K562 (cell line): Measurements from ENCODE around the gene ATP5F1D. TPM values are rescaled to one million over a fixed set of nuclear protein-coding genes. Genes with fewer than 3 reads are reported as not detected.
A peak's percentile ranks its signal among the peaks of the same experiment; 100 is the strongest.

Experiments
- CEBPG ChIP-seq, 3 experiments: fragments of 200-800 bp in 1 of 3; sonication (Bioruptor generic) in 1 of 3; sonication (generic) in 1 of 3; formaldehyde crosslinking in 1 of 3; IDR thresholded peaks in 2 of 3; conservative IDR thresholded peaks in 1 of 3; 2 replicates each; pipeline versions ENCODE4 v1.6.1 to v1.8.0; 2016 to 2022; ENCODE audit warnings: missing compliant biosample characterization in 2 of 3, missing genetic modification characterization in 2 of 3, mild to moderate bottlenecking in 1 of 3, missing genetic modification reagents in 1 of 3
- KLF16 ChIP-seq: IDR thresholded peaks from 2 replicates; pipeline ENCODE4 v1.6.1; 2016; ENCODE audit warnings: antibody characterized with exemption
- MTA1 ChIP-seq: fragments of 450-650 bp; IDR thresholded peaks from 2 replicates; pipeline ENCODE4 v1.6.1; 2017; ENCODE audit warnings: borderline replicate concordance
- NONO ChIP-seq, 2 experiments: fragments of 200-400 bp in 1 of 2; fragments of 450-650 bp in 1 of 2; formaldehyde crosslinking in 1 of 2; IDR thresholded peaks; 2 replicates each; pipeline ENCODE4 v1.6.1; 2017; ENCODE audit warnings: low read depth in 2 of 2, mild to moderate bottlenecking in 2 of 2, moderate library complexity in 2 of 2, low read length in 1 of 2
- POLR2A ChIP-seq: fragments of 450-650 bp; conservative IDR thresholded peaks from 2 replicates; pipeline ENCODE4 v1.6.1; 2016
- SIN3A ChIP-seq, 2 experiments: fragments of 150-350 bp in 1 of 2; IDR thresholded peaks; 2 replicates each; pipeline ENCODE4 v1.6.1; 2011 to 2016; ENCODE audit warnings: borderline replicate concordance in 2 of 2, low read depth in 2 of 2, low read length in 2 of 2, mild to moderate bottlenecking in 2 of 2, moderate library complexity in 2 of 2; ENCODE audit not compliant: control insufficient read depth in 1 of 2
- SMARCE1 ChIP-seq: fragments of 450-650 bp; IDR thresholded peaks from 2 replicates; pipeline ENCODE4 v1.7.1; 2016; ENCODE audit warnings: mild to moderate bottlenecking
- ZEB2 ChIP-seq: fragments of 450-650 bp; IDR thresholded peaks from 2 replicates; pipeline ENCODE4 v1.6.1; 2016
- polyA plus RNA-seq, 8 experiments: library from polyadenylated mRNA; depleted of rRNA in 4 of 8; stranded (reverse) in 5 of 8; unstranded in 3 of 8; fragments of >200 nt; fragmentation: Nextera tagmentation in 2 of 8; fragmentation: Illumina TruSeq in 1 of 8; extraction: Ambion mirVana in 2 of 8; extraction: Trizol in 1 of 8; gene quantifications; 2 replicates each; pipeline versions ENCODE4 v1.2.1 to v1.2.3, GENCODE V29; 2011 to 2014; ENCODE audit warnings: inconsistent platforms in 1 of 8, missing spikeins in 1 of 8
- total RNA-seq, 7 experiments: library from RNA; depleted of rRNA in 6 of 7; stranded (reverse); fragments of >200 nt in 6 of 7; fragmentation: Illumina TruSeq in 2 of 7; extraction: Trizol in 2 of 7; gene quantifications; 2 replicates each; pipeline versions ENCODE4 v1.2.1 to v1.2.3, GENCODE V29; 2011 to 2021; ENCODE audit warnings: low replicate concordance in 1 of 7
- TF ChIP-seq, protein P1 (sequence below): fragments of 450-650 bp; IDR thresholded peaks from 2 replicates; pipeline ENCODE4 v1.6.1; 2018; ENCODE audit not compliant: partially characterized antibody
- TF ChIP-seq, protein P2 (sequence below), 3 experiments: IDR thresholded peaks in 2 of 3; conservative IDR thresholded peaks in 1 of 3; 2 replicates each; pipeline ENCODE4 v1.5.1; 2011 to 2012; ENCODE audit warnings: low read length in 3 of 3, mild to moderate bottlenecking in 3 of 3, control low read depth in 2 of 3, improper control_type of control experiment in 1 of 3, inconsistent platforms in 1 of 3, low read depth in 1 of 3, mixed read lengths in 1 of 3, moderate library complexity in 1 of 3; ENCODE audit not compliant: insufficient read depth in 2 of 3
- TF ChIP-seq, protein P3 (sequence below): sonication (generic); formaldehyde crosslinking; IDR thresholded peaks from 2 replicates; pipeline ENCODE4 v1.8.1; 2022; ENCODE audit warnings: missing genetic modification reagents
- TF ChIP-seq, protein P4 (sequence below): sonication (generic); formaldehyde crosslinking; IDR thresholded peaks from 2 replicates; pipeline ENCODE4 v1.8.0; 2023; ENCODE audit warnings: mild to moderate bottlenecking, missing genetic modification reagents
- TF ChIP-seq, protein P5 (sequence below), 2 experiments: fragments of 250-450 bp in 1 of 2; fragments of 450-650 bp in 1 of 2; sonication (Bioruptor Pico) in 1 of 2; IDR thresholded peaks; 2 replicates each; pipeline versions ENCODE4 v1.6.1 to v1.8.0; 2016 to 2021; ENCODE audit warnings: mild to moderate bottlenecking in 2 of 2, moderate library complexity in 2 of 2, missing compliant biosample characterization in 1 of 2, missing genetic modification characterization in 1 of 2

The ATP5F1D gene
- total and polyA plus RNA-seq, 9 of the 15 experiments (the other 6 are each of a cell fraction or from before 2014, with no cell fraction given), result 3.9 to 409 (median 36.8) TPM

DNA sequence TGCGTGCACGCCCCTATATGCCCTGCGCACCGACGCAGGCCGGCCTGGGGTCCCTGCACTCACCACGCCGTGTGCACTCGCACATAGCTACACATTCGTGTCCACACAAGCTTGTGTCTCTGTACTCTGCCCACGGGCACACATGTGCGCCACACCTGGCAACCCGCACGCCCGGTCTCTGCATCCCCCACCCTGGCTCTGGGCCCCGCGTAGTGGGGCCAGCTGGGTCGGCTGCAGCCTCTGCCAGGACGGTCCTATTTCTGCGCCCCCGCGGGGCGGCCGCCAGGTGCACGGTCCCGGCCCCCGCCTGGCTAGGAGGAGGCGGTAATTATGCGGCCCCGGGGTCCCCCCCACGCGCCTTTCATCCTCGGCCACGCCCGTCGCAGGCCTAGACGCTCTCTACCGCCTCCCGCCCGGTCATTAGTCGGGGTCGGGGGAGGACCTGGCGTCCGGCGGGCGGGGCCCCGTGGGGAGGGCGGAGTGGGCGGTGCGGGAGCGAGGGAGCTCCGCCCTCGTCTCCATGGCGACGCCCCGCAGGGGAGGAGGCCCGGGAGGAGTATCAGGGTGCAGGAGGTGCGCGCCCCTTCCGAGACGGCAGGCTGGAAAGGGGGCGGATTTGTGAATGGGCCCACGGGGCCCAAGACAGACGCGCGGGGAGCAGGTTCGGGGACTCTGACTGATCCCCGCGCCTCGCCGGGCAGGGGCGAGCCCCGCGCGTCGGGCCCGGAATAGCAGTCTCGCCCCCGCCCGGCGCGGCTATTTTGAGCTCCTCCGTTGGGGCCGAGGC lies 24.8 kb downstream of the ATP5F1D start (continued):
- TF ChIP-seq, protein P1, sequence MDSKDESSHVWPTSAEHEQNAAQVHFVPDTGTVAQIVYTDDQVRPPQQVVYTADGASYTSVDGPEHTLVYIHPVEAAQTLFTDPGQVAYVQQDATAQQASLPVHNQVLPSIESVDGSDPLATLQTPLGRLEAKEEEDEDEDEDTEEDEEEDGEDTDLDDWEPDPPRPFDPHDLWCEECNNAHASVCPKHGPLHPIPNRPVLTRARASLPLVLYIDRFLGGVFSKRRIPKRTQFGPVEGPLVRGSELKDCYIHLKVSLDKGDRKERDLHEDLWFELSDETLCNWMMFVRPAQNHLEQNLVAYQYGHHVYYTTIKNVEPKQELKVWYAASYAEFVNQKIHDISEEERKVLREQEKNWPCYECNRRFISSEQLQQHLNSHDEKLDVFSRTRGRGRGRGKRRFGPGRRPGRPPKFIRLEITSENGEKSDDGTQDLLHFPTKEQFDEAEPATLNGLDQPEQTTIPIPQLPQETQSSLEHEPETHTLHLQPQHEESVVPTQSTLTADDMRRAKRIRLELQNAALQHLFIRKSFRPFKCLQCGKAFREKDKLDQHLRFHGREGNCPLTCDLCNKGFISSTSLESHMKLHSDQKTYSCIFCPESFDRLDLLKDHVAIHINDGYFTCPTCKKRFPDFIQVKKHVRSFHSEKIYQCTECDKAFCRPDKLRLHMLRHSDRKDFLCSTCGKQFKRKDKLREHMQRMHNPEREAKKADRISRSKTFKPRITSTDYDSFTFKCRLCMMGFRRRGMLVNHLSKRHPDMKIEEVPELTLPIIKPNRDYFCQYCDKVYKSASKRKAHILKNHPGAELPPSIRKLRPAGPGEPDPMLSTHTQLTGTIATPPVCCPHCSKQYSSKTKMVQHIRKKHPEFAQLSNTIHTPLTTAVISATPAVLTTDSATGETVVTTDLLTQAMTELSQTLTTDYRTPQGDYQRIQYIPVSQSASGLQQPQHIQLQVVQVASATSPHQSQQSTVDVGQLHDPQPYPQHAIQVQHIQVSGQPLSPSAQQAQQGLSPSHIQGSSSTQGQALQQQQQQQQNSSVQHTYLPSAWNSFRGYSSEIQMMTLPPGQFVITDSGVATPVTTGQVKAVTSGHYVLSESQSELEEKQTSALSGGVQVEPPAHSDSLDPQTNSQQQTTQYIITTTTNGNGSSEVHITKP, result peak; percentile 84
- TF ChIP-seq, protein P2, sequence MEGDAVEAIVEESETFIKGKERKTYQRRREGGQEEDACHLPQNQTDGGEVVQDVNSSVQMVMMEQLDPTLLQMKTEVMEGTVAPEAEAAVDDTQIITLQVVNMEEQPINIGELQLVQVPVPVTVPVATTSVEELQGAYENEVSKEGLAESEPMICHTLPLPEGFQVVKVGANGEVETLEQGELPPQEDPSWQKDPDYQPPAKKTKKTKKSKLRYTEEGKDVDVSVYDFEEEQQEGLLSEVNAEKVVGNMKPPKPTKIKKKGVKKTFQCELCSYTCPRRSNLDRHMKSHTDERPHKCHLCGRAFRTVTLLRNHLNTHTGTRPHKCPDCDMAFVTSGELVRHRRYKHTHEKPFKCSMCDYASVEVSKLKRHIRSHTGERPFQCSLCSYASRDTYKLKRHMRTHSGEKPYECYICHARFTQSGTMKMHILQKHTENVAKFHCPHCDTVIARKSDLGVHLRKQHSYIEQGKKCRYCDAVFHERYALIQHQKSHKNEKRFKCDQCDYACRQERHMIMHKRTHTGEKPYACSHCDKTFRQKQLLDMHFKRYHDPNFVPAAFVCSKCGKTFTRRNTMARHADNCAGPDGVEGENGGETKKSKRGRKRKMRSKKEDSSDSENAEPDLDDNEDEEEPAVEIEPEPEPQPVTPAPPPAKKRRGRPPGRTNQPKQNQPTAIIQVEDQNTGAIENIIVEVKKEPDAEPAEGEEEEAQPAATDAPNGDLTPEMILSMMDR (IDR thresholded peaks at IDR 0.05 in 2 of 3, conservative IDR thresholded peaks at IDR 0.05 in 1 of 3; ENCODE audit: insufficient read depth in 2 of 3, low read depth in 1 of 3, low read length in 3 of 3), result peak in 1 of 3 experiments; percentile 10; a peak in 1 of 6 replicates
- TF ChIP-seq POLR2A, result 0 out of 2 replicates have a peak, but pooled peaks have one; percentile 31
- peak; percentile 72; the same call in 1 of the 2 replicates for TF ChIP-seq ZEB2
- TF ChIP-seq, protein P3, sequence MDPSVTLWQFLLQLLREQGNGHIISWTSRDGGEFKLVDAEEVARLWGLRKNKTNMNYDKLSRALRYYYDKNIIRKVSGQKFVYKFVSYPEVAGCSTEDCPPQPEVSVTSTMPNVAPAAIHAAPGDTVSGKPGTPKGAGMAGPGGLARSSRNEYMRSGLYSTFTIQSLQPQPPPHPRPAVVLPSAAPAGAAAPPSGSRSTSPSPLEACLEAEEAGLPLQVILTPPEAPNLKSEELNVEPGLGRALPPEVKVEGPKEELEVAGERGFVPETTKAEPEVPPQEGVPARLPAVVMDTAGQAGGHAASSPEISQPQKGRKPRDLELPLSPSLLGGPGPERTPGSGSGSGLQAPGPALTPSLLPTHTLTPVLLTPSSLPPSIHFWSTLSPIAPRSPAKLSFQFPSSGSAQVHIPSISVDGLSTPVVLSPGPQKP (CRISPR knock-in tag), result no peak
- TF ChIP-seq, protein P4, sequence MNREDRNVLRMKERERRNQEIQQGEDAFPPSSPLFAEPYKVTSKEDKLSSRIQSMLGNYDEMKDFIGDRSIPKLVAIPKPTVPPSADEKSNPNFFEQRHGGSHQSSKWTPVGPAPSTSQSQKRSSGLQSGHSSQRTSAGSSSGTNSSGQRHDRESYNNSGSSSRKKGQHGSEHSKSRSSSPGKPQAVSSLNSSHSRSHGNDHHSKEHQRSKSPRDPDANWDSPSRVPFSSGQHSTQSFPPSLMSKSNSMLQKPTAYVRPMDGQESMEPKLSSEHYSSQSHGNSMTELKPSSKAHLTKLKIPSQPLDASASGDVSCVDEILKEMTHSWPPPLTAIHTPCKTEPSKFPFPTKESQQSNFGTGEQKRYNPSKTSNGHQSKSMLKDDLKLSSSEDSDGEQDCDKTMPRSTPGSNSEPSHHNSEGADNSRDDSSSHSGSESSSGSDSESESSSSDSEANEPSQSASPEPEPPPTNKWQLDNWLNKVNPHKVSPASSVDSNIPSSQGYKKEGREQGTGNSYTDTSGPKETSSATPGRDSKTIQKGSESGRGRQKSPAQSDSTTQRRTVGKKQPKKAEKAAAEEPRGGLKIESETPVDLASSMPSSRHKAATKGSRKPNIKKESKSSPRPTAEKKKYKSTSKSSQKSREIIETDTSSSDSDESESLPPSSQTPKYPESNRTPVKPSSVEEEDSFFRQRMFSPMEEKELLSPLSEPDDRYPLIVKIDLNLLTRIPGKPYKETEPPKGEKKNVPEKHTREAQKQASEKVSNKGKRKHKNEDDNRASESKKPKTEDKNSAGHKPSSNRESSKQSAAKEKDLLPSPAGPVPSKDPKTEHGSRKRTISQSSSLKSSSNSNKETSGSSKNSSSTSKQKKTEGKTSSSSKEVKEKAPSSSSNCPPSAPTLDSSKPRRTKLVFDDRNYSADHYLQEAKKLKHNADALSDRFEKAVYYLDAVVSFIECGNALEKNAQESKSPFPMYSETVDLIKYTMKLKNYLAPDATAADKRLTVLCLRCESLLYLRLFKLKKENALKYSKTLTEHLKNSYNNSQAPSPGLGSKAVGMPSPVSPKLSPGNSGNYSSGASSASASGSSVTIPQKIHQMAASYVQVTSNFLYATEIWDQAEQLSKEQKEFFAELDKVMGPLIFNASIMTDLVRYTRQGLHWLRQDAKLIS (CRISPR knock-in tag), result 0 out of 2 replicates have a peak, but pooled peaks have one; percentile 10
- peak; percentile 69 for TF ChIP-seq KLF16
- no peak for TF ChIP-seq CEBPG (CRISPR knock-in tag; IDR thresholded peaks at IDR 0.05)
- no peak for TF ChIP-seq CEBPG (tag; conservative IDR thresholded peaks at IDR 0.05 in 1 of 2, IDR thresholded peaks at IDR 0.05 in 1 of 2)
- peak; percentile 30; the same call in 1 of the 2 replicates for TF ChIP-seq SMARCE1
- TF ChIP-seq MTA1, result peak; percentile 62; the same call in 1 of the 2 replicates
- TF ChIP-seq, protein P5, sequence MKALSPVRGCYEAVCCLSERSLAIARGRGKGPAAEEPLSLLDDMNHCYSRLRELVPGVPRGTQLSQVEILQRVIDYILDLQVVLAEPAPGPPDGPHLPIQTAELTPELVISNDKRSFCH (CRISPR knock-in tag; IDR thresholded peaks at IDR 0.05), result no peak
- TF ChIP-seq, protein P5 (tag; IDR thresholded peaks at IDR 0.05), result 0 out of 2 replicates have a peak, but pooled peaks have one; percentile 22
- peak in 1 of 2 experiments; percentile 26; a peak in 1 of 4 replicates for TF ChIP-seq NONO (IDR thresholded peaks at IDR 0.05; ENCODE audit: low read depth in 2 of 2, low read length in 1 of 2)
- peak in 1 of 2 experiments; percentile 31; a peak in 1 of 4 replicates for TF ChIP-seq SIN3A (IDR thresholded peaks at IDR 0.05; ENCODE audit: borderline replicate concordance in 2 of 2, control insufficient read depth in 1 of 2, low read depth in 2 of 2, low read length in 2 of 2)
